CD4-positive, alpha-beta T cell treated with Interleukin-2 at 100 ng/mL for 4 hours (primary cell): ENCODE measurements around the gene CDK5RAP2.
A peak's percentile ranks its signal among the peaks of the same experiment; 100 is the strongest.
"Not testable (repeated sequence)": the region's sequence is repeated elsewhere in the genome, so short reads cannot be mapped to it uniquely, and the experiment has no call there.

ENCODE experiments used
- DNase-seq: peaks from one replicate; pipeline ENCODE4 v3.0.0-alpha.2; 2020; ENCODE audit warnings: low spot score

The CDK5RAP2 gene

DNA sequence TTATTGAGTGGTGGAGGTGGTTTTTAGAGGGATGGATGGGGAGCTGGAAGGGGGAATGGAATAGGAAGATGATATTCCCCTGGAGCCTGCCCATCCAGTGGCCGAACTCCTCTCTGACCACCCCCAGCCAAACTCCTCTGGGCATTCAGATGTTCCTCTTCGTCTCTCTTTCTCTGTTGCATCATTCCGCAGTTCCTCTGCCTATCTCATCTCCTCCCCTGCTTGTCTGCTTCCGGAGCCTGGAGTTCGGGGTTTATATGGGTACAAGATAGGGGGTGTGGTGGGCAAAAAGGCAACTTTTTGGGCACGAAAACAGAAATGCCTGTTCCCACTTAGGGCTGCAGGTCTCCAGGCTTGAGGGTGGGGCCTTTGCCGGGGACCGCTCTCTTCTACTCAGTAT lies 12.2 kb upstream of the CDK5RAP2 start:
- no peak for DNase-seq

DNA sequence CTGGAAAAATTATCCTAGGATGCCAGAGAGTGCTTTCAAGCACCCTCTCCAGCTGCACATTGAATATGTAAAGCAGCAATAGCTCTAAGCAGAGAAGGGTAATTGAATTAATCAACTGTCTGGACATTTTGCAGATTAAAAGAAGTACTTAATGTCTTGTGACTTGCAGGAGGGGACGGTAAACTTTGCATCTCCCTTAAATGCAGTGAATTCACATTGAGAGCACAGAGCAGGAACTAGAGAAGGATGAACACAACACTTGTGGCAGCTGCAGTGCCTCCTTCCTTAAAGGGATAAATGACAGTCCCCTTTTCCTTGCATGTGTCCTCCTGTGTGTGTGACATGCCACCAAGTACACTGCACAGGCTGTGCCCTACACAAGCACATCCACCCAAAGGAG lies 7.4 kb upstream of the CDK5RAP2 start:
- no peak for DNase-seq

DNA sequence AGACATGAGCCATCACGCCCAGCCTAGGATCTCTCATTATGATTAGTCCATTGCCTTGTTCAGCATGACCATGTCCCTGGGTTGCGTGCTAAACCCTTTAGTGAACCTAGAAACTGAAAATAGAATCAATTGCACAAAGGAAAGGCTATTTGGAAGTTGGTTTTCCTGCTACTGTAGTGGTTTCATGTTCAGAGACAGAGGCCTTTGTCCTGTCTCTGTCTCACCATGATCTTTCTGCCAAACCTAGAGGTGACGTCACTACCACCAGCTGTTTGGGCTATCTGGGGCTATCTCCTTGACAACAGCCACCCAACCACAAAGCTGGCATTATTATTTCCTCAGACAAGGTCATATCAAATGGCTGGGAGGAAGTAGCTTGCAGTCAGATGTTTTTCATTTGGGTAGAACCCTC lies 4.0 kb upstream of the CDK5RAP2 start:
- peak; percentile 48 for DNase-seq

DNA sequence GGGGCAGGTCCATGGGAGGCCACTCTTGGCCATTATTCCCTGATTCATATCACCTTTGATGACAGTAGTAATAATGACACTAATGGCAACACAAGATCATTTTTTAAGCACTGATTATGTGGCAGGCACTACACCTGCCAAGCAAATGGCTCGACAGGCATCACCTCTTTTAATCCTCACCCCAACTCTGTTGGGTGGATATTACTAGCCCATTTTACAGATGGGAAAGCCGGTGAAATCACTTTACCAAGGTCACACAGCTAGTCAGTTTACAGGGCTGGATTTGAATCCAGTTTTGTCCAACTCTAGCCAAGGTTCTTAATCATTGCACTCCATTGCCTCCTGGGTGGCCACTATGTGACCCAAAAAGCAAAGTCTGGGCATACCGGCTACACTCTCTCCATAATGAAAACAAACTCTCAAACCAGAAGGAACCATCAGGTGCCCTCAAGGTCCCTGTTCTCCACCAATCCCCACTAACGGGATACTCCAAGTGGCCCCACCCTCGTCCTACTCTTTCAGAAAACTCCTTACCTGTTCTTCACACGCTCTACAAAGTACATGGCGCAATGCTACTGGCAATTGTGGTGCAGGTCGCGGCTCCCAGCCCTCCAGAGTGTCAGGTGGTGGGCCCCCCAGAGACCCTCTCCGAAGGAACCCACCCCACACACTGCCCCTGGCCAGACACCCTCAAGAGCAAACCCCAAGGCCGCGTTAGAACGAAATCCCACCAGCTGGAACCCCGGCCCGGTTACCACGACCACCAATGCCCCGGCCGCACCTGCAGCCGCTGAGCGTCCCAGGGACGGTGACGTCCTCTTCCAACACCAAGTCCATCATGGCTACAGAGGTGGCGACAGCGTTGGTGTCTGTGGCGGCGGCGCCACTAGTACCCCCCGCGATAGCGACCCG lies 572 bp downstream of the CDK5RAP2 start:
- no peak for DNase-seq

DNA sequence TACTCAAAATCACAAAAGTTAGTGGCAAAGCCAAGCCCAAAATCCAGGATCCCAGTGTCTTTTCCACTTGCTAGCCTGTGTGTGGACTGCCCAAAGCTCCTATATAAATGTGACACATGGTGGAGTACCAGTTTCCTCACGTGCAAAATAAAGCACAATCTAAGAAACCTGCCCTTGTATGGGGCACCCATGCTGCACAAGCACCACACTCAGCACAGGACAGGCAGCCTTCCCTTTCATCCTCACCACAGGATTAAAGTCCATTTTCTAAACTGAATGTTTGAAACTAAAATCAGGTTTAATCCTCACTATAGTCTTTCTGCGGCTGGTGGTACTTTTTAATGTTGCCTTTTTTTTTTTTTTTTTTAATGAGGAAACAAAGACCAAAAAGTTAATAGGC lies 5.5 kb downstream of the CDK5RAP2 start:
- DNase-seq: no peak

DNA sequence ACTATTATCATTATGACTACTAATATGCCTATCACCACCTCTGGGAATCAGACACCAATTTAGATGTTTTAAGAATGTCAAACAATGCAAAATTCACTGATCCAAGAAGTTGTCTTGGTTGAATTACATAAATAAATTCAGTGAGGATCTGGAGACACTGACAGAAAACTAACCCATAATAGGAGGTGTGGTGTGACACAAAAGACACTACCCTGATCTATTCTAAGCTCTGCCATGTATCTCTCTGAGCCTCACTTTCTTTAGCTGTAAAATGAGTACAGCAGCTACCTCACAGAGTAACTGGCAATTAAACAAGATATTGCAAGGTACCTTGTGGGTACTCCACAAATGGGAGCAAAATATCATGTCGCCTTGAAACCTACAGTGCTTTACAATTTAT lies 7.5 kb downstream of the CDK5RAP2 start:
- no peak for DNase-seq

DNA sequence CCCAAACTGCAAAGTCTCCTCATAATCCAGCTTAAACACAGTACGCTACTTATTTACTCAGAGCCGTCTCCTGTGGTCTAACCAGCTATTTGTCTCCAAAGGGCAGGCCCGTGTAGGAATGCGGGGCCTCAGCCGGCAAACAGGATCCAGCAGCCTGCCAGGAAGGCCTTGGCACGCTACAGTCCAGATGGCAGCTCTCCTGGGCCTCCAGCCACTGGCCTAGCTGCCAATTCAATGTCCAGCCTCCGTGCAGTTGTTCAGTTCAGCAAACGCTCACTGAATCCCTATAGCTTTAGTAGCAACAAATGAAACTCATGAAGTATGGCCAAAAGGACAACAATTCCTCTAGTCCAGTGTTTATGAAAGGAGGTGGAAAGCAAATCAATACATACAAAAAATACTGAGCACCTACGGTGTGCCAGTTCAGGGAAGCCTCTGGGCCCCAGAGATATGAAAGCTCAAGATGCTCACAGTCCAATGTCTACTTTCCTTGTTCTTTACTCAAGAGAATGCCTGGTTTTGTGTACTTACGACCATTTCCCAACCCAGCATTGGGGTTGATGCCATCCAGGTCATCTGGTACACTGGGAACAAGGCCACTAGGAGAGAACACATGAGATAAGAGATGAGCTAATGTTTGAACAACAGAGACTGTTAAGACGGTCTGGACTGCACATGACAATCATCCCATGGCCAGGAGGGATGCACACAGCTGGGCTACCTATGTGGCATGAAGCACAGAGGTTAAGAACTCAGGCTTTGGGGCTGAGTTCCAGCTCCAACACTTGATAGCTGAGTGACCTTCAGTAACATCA lies 8.3 kb downstream of the CDK5RAP2 start:
- no peak for DNase-seq

DNA sequence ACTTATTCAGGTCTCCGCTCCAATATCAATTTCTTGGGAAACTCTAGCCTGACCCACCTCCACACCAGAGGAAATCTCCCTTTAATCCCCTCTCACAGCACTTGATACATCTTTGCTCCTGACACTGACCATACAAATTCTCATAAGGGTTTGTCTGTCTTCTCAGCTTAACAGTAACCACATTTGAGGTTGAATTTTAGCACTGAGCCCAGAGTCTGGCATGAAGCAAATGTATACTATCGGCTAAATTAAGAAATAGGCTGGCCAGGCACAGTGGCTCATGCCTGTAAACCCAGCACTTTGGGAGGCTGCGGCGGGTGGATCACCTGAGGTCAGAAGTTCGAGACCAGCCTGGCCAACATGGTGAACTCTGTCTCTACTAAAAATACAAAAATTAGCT lies 9.7 kb downstream of the CDK5RAP2 start:
- no peak for DNase-seq

DNA sequence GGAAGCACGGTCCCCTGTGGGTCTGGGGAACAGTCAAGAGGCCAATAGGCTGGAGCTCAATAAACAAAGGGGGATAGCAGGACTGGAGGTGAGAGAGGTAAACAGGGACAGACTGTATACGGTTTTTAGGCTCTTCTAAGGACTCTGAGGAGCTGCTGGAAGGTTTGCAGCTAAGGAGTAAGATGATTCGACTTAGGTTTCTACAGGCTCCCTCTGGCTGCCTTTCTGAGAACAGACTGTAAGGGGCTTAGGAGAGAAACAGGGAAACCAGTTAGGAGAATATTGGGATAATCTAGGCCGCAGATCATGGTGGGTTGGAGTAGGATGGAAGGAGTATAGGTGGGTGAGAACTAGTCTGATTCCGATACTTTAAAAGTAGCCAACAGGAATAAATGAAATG lies 10.4 kb downstream of the CDK5RAP2 start:
- DNase-seq: no peak

DNA sequence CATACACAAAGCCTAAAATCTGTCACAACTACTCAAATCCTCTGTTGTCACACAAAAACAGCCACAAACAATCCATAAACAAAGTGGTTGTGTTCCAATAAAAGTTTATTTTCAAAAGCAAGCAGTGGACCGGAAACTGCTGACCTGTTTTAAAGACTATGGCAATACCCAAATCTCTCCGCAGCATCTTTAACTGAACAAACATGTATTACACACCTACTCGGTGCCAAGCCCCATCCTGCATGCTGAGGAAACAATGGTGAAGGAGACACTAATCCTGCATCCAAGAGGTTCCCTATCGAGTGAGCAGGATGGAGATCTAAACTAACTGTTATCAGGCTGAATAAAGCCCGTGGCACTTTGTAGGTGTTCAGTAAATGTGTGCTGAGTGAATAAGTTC lies 11.2 kb downstream of the CDK5RAP2 start:
- no peak for DNase-seq

DNA sequence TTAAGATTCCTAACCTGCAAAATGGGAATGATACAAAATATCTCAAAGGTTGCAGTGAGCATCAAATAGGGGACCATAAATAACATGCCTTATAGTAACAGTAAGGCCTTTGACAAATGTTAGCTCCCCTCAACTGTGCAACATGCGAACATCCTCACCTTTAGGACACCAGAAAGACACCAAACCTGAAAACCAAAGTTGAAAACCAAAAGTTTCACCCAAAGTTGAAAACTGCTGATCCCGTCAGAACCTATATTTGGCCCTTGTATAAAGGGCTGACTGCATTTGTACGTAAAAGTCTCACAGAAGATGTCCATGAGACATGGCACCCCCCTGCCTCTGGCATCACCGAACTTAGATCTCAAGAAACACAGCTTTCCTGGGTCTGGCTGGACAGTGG lies 12.1 kb downstream of the CDK5RAP2 start:
- no peak for DNase-seq

DNA sequence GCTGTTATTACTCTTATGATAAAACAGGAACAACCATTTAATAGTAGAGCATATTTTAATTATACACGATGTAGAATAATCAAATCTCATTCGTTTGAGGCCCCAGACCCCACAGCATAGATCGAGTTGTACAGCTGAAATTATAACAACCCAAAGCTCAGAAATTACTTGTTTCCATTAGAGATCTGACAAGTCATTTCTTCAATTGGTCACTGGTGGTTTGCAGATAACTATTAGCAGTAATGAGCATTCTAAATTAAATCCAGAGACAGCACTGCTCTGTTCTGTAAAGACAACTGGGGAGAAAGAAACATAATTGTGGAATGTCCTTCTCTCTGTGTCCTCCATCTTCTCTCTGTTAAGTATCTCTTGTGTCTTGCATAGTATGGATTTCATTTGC lies 12.9 kb downstream of the CDK5RAP2 start:
- no peak for DNase-seq

DNA sequence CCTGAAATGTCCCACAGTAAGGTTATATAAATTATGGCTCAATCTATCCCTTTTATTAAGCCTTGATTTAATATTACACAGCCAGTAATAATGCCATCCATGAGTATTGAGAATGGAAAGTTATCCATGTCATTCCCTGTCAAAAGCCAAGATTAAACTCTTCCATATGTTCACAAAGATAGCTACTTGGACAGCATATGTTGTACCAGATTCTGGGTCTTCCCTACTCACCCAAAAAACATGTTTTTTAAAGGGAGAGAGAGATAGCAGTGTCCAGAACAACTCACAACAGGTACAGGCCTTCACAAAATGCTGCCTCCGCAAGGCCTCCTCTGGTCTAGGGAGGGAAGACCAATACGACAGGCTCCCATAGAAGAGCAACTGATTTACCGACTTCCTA lies 15.4 kb downstream of the CDK5RAP2 start:
- DNase-seq: no peak

DNA sequence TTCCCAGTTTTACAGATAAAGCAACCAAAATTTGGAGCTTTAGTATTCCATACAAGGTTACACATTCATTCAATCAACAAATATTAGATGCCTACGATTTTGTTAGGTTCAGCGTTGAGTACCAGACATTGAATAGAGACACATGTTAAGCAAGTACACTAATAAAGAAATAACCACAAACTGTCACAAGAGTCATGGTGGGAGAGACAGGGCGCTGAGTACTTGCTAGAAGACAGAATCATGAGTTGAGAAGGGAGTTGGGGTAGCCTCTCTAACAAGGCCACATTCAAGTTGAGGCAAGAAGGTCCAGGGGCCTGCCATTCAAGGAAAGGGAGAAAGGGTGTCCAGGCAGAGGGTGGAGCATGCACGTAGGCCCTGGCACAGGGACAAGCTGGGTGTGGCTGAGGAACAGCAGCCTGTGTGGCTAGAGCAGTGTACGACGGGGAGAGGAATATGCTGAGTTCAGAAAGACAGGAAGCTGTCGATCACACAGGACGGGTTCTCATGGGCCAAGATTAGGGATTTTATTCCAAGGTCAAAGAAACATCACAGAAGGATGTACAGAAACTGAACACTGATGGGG lies 17.0 kb downstream of the CDK5RAP2 start:
- no peak for DNase-seq

DNA sequence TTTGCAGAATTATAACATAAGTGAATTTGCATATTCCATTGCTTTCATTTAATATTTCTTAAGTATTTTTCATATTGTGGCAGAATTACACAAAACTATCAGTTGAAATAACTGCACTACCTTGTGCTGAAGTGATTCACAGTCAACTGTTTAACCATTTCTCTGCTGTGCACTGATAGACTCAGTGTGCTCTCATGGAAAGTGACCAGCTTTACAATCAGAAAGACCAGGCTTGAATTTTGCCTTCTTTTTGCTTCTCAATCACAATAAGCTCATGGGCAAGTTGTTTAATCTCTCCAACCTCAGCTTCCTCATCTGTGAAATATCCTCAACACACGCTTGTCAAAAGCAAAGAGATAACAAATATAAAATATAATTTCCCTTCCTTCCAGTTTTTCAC lies 18.3 kb downstream of the CDK5RAP2 start:
- DNase-seq: no peak

DNA sequence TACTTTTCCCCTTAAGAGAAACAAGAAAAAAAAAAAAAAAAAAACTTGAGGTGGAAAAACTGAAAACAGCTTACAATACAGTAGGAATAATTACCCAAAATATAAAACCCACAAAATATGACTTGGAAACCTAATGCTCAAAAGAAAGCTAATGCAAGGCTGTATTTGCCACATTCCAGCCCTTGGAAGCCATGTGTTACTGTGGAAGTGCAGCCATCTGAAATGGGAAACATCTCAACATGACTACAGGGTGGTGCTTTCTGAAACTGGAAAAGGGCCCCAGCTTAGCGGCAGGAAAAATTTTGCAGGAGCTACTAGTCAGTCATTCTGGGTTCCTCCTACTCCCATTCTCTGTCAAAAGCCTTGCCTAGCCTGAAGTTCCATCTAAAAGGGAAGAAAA lies 20.4 kb downstream of the CDK5RAP2 start:
- DNase-seq: no peak

DNA sequence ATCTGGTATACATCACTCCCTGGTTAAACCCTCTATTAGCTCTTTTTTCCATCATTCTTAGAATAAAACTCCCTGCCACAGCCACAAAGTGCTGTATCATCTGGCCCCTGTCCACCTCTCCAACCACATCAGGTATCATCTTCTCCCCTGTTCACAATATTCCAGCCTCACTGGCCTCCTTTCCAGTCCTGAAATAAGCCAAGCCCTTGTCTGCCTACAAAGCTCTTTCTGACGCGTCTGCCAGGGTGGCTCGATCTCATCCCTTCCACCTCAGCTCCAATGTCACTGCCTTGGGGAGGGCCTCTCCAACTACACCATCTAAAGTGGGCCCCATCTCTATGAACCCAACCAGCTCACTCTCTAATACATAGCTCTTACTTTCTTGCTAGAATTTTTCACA lies 21.5 kb downstream of the CDK5RAP2 start:
- no peak for DNase-seq

DNA sequence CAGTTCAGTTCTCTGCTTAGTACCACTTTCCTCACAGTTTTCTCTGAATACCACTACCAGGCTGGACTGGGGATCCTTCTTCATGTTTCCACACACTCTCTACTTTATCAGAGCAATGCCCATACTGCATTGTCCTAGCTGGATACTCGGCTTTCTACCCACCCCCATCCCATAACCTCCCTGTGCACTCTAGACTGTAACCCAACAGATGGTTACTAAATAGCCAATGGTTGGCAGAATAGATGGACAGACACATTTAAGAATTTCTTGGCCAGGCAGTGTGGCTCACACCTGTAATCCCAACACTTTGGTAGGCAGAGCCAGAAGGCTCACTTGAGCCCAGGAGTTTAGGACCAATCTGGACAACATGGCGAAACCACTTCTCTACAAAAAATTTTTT lies 22.8 kb downstream of the CDK5RAP2 start:
- no peak for DNase-seq

DNA sequence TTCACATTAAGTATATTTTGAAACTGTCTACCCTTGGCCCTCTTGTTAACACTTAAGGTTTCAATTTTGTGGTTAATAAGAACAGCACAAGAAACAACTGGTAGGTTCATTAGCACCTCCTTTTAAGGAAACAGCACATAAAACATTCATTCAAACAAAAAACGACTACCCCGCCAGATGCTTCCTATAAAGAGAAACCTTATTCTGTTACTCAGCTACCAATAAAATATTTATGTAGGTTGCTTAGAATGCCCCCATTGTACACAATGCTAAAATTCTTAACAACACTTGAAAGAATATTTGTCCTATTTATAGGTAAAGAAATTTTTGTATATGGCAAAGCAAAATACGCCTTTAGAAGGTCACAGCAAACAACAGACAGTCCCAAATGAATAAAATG lies 23.2 kb downstream of the CDK5RAP2 start:
- DNase-seq: no peak

DNA sequence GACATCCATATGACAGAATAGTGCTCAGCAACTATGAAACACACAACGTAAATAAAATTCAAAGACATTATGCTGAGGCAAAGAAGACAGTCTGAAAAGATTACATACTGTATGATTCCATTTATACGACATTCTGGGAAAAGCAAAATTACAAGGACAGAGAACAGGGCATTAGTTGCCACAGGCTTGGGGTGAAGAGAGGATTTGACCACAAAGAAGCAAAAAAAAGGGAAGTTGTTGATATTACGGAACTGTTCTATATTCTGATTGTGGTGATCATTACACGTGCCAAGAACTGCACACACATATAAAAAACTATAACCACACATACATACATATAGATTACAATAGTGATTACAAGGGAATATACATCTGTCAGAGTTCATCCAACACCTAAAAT lies 24.1 kb downstream of the CDK5RAP2 start:
- DNase-seq: no peak

DNA sequence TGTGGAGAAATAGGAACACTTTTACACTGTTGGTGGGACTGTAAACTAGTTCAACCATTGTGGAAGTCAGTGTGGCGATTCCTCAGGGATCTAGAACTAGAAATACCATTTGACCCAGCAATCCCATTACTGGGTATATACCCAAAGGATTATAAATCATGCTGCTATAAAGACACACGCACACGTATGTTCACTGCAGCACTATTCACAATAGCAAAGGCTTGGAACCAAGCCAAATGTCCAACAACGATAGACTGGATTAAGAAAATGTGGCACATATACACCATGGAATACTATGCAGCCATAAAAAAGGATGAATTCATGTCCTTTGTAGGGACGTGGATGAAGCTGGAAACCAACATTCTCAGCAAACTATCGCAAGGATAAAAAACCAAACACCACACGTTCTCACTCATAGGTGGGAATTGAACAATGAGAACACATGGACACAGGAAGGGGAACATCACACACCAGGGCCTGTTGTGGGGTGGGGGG lies 27.7 kb downstream of the CDK5RAP2 start:
- DNase-seq: not testable (repeated sequence)

DNA sequence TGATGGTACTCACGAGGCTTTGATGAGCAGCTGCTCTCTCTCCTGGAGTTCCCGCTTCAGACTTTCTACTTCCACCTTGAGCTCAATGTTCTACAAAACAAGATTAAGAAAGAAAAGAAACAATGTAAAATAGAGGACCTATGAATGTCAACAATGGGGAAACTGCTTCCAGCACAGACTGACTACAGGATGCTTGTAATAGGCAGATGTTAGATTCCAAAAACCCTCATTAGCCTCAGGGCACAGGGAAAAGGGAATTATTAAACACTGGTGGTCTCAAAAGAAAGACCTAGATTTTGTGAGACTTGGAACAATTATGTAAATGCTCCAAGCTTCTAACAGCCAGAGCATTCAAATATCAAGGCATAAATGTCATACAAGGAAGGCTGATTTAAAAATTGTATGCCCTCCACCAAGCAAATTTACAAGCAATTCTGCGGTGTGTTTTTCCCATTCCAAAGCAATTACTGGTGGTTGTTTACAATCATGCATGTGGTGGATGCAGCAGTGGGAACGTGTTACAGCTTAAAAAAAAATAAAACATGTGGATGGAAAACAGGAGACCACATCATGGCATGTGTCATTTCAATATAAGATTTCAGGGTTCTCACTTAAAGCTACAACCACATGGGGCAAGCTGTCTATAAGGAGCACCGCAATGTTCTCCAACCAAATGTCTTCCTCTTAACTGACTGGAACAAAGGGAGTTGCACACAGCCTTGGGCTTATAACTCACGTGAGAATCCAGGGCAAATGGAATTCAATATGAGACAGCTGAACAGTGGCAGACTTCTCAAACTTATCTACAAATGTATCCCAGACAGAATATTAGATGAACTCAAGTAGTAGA lies 34.0 kb downstream of the CDK5RAP2 start:
- no peak for DNase-seq
